Immature natural killer cell (primary cell): ENCODE measurements around the gene NOS3. TPM values are rescaled to one million over a fixed set of nuclear protein-coding genes. Genes with fewer than 3 reads are reported as not detected.
A peak's percentile ranks its signal among the peaks of the same experiment; 100 is the strongest.
"Not testable (repeated sequence)": the region's sequence is repeated elsewhere in the genome, so short reads cannot be mapped to it uniquely, and the experiment has no call there.

ENCODE experiments used
- DNase-seq, 3 donors: peaks; one replicate each; pipeline ENCODE4 v3.0.0; 2022; ENCODE audit warnings: mixed read lengths in 1 of 3
- H3K27ac Mint-ChIP-seq, 6 donors: one replicate each; pipeline ENCODE4 v1.8.0; 2020; ENCODE audit warnings: mixed read lengths in 6 of 6, mild to moderate bottlenecking in 5 of 6, inconsistent platforms in 4 of 6, moderate library complexity in 3 of 6
- H3K27me3 Mint-ChIP-seq, 3 donors: one replicate each; pipeline ENCODE4 v1.8.0; 2020 to 2021; ENCODE audit warnings: low read depth in 3 of 3, mild to moderate bottlenecking in 3 of 3, mixed read lengths in 3 of 3, moderate library complexity in 3 of 3, inconsistent platforms in 1 of 3
- H3K36me3 Mint-ChIP-seq, 3 donors: one replicate each; pipeline ENCODE4 v1.8.0; 2020; ENCODE audit warnings: mixed read lengths in 3 of 3, inconsistent platforms in 2 of 3, mild to moderate bottlenecking in 2 of 3
- H3K4me1 Mint-ChIP-seq, 2 donors: one replicate each; pipeline ENCODE4 v1.8.0; 2020; ENCODE audit warnings: inconsistent platforms in 2 of 2, mild to moderate bottlenecking in 2 of 2, mixed read lengths in 2 of 2, moderate library complexity in 1 of 2
- H3K4me3 Mint-ChIP-seq, 5 donors: one replicate each; pipeline ENCODE4 v1.8.0; 2020; ENCODE audit warnings: mild to moderate bottlenecking in 5 of 5, mixed read lengths in 5 of 5, inconsistent platforms in 3 of 5, moderate library complexity in 3 of 5
- H3K9me3 Mint-ChIP-seq, 6 donors: one replicate each; pipeline ENCODE4 v1.8.0; 2020; ENCODE audit warnings: mild to moderate bottlenecking in 6 of 6, mixed read lengths in 6 of 6, inconsistent platforms in 4 of 6, moderate library complexity in 3 of 6
- polyA plus RNA-seq, 3 donors: library from polyadenylated mRNA; unstranded; fragments of 300-500 nt; fragmentation: Illumina TruSeq; gene quantifications; one replicate each; pipeline ENCODE4 v1.2.3, GENCODE V29; 2021

NOS3 gene
- polyA plus RNA-seq, 3 donors from 2014 or later, result 0.21 to 4.9 (median 2.4) TPM

DNA sequence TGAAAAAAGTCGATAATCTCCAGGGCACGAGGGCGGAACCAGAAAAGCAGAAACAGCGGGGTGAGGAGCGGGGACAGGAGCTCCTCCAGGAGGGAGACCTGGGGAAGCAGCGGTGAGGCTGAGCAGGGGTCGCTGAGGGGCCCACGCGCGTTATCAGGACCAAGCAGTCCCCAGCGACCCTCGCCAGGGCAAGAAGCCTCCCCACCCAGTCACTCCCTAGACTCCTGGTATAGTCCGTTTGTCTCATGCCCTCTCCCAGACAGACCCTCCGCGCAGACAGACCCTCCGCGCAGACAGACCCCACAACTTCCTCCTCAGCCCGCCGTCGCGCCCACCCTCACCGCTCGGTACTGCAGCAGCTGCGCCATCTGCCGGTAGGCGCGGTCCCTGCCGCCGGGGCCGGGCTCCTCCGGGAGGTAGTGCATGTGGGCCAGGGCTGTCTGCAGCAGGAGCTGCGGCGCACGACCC is 27.2 kb downstream of the NOS3 start:
- H3K4me1 Mint-ChIP-seq, result peaks cover 43 to 49% of the 10 kb centered on the region in 2 donors
- peak; percentile 74 to 76 (median 76) for DNase-seq
- peaks cover 27 to 36% (median 28%) of the 10 kb centered on the region in 3 donors for H3K27me3 Mint-ChIP-seq
- H3K27ac Mint-ChIP-seq, result peak overlapping the region in 5 of 6 donors; percentile 39 to 86 (median 82)
- H3K4me3 Mint-ChIP-seq, result peak overlapping the region; percentile 71 to 85 (median 84)
- no peaks in the 10 kb centered on the region for H3K36me3 Mint-ChIP-seq
- peaks cover 0 to 2% (median 0%) of the 10 kb centered on the region in 6 donors for H3K9me3 Mint-ChIP-seq

DNA sequence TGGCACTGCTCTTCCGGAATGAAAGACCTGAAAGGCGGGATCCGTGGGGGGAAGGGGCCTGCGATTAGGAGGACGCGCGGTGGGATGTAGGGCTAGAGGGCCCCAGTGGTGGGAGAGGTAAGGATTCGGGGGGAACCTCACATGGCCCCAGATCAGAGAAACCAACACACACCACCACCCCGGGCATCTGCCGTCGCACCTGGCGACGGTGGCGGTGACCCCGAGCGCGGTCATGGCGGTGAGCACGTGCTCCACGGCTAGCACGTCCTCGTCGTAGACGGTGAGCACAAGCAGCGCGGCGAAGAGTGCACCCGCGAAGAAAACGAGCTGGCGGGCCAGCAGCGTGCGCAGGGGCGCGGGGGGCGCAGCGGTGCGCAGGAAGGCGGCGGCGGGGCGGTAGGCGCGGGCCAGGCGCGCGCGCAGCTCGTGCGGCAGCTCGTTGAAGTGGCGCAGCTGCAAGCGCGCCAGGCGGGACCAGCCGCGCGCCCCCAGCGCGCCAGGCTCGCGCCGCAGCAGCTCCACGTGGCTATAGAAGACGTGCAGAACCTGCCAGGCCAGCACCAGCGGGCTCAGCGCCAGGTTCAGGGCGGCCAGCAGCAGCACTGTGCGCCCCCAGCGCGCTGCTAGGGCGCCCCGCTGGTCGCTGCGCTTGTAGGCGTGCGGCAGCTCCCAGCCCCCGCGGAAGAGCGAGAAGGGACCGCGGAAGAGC is 27.8 kb downstream of the NOS3 start:
- peaks cover 23 to 33% (median 27%) of the 10 kb centered on the region in 3 donors for H3K27me3 Mint-ChIP-seq
- peak in 2 of 3 donors; percentile 50 to 52 for DNase-seq
- H3K36me3 Mint-ChIP-seq, result no peaks in the 10 kb centered on the region
- peaks cover 40 to 47% of the 10 kb centered on the region in 2 donors for H3K4me1 Mint-ChIP-seq
- peaks cover 0 to 1% (median 0%) of the 10 kb centered on the region in 6 donors for H3K9me3 Mint-ChIP-seq
- peak overlapping the region in 5 of 6 donors; percentile 39 to 86 (median 82) for H3K27ac Mint-ChIP-seq
- H3K4me3 Mint-ChIP-seq, result peak overlapping the region; percentile 74 to 85 (median 84)

DNA sequence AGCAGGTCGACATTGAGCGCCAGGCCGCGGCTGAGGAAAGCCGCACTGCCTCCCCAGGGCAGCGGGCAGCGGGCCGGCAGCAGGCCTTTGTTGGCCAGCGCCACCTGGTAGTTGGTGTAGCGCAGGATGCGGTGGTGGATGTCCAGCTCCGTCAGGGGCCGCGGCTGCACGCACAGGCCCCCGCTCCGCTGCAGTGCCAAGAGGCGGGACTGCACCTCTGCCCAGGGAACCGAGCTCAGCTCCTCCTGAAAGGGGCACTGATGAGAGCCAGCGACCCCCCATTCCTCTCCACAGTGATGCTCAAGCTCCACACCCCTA is 28.3 kb downstream of the NOS3 start:
- Mint-ChIP-seq H3K4me1 (peaks cover 35 to 42% of the 10 kb centered on the region in 2 donors), H3K36me3 (no peaks in the 10 kb centered on the region), H3K27ac (peak overlapping the region in 1 of 6 donors; percentile 5), H3K4me3 (peak overlapping the region; percentile 74 to 84 (median 76)), H3K9me3 (no peaks in the 10 kb centered on the region), H3K27me3 (peaks cover 17 to 28% (median 23%) of the 10 kb centered on the region in 3 donors)
- no peak for DNase-seq

DNA sequence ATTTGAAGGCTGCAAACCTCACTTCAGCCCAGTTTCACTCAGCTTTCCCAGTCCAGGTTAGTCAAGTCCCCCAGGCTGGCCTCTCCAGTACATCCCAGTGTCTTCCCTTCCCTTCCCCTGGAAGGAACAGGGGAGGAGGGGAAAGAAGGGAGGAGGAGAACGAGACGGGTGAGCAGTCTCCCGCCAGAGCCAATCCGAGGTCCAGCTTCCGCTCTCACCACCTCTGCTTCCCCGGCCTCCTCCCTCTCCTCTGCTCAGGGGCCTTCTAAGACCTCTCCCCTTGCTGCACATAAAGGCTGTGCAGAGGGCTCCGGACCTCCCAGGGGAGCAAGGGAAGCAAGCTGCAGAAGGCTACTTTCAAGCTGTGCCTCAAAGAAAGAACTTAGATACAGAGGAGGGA is 29.4 kb downstream of the NOS3 start:
- Mint-ChIP-seq H3K36me3 (no peaks in the 10 kb centered on the region), H3K27ac (peak overlapping the region in 1 of 6 donors; percentile 34), H3K27me3 (peaks cover 11 to 21% (median 18%) of the 10 kb centered on the region in 3 donors), H3K4me3 (peak overlapping the region in 1 of 5 donors; percentile 13), H3K9me3 (no peaks in the 10 kb centered on the region), H3K4me1 (peaks cover 23 to 30% of the 10 kb centered on the region in 2 donors)
- DNase-seq, result no peak

DNA sequence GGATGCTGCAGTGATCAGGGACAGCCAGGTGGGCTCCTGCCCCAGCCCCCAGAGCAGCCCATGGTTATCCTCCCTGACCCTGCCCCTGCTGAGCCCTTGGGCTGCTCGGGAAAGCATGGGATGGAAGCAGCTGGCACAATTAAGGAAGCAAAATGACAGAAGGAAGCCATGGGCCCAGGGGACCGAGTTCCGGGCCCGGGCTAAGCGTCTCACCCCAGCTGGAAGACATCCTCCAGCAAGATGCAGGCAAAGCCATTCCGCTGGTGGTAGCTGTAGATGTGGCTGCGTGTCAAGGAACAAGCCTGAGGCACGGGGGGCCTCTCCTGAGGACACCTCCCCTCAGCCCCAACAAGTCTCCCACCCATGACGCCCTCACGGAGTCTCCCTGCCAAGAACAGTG is 32.4 kb downstream of the NOS3 start:
- Mint-ChIP-seq H3K9me3 (no peaks in the 10 kb centered on the region), H3K36me3 (no peaks in the 10 kb centered on the region), H3K4me1 (peaks cover 19 to 24% of the 10 kb centered on the region in 2 donors), H3K27ac (no peak overlapping the region), H3K27me3 (peaks cover 10 to 18% (median 17%) of the 10 kb centered on the region in 3 donors), H3K4me3 (no peak overlapping the region)
- DNase-seq, result no peak

DNA sequence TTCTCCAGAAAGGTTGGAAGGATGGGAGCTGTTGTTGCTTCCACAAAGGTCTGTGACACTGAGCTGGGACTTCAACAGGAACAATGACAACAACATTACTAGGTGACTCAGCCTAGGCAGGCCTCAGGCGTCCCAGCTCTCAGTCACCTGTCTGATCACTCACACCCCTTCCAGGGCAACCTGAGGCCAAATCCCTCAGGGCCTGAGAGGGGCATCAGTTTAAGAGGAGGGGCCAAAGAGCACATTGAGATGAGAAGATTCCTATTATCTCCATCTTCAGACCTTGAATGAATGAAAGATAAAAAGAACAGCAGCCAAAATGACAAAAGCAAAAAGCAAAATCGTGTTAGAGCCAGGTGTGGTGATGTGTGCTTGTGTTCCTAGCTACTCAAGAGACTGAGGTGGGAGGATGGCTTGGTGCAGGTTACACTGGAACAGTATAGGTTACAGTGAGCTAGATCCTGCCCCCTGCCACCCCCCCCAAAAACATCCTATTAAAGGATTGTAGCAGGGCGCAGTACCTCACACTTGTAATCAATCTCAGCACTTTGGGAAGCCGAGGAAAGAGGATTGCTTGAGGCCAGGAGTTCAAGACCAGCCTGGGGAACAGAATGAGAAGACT is 33.7 kb downstream of the NOS3 start, which contains the start of gene ATG9B:
TSS of gene ATG9B (minus strand) at position 60 of the 622 bp plus-strand sequence. CDS start 71 bp downstream, outside the sequence.
- peaks cover 19 to 20% of the 10 kb centered on the region in 2 donors for H3K4me1 Mint-ChIP-seq
- peak within 1 kb of the TSS in 3 of 6 donors; percentile 50 to 85 (median 54) for H3K27ac Mint-ChIP-seq
- H3K36me3 Mint-ChIP-seq, result peaks cover 2 to 3% (median 3%) of the 10 kb centered on the region in 3 donors
- H3K4me3 Mint-ChIP-seq, result no peak within 1 kb of the TSS
- no peaks in the 10 kb centered on the region for H3K9me3 Mint-ChIP-seq
- no peak for DNase-seq
- peaks cover 10 to 16% (median 15%) of the 10 kb centered on the region in 3 donors for H3K27me3 Mint-ChIP-seq

DNA sequence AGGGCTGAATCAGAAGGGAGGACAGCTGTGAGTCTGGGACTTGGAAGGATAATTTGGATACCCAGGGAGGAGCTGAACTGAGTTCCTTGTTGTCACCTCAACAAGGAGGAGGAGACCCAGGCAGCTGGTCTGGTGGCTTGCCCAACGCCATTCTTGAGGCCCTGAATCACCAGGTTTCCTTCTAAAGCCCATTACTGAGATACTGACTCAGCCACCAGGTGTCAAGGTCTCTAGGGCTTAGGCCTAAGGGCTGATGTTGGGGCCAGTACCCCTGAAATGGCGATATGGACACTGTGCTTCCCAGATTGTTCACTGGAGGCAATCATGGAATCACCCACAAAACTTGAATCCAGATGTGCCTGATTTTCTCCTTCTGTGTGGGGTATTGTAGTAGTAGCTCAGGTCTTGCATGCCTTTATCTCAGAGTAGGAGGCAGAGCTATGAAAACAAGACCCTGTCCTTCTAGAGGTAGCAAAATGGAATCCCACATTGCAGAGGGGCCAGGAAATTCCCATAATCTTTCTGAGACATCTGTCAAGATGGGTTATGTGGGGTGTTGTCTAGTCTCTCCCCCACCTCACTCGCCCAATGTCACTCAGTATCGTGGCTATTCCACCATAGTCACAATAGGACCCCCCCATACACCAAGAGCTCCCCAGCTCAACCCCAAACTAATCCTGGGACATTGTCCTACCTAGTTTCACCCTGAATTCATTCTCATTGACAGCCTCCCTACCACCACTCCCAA is 35.3 kb downstream of the NOS3 start:
- peak overlapping the region in 5 of 6 donors; percentile 22 to 99 (median 98) for H3K27ac Mint-ChIP-seq
- peak overlapping the region in 1 of 5 donors; percentile 13 for H3K4me3 Mint-ChIP-seq

DNA sequence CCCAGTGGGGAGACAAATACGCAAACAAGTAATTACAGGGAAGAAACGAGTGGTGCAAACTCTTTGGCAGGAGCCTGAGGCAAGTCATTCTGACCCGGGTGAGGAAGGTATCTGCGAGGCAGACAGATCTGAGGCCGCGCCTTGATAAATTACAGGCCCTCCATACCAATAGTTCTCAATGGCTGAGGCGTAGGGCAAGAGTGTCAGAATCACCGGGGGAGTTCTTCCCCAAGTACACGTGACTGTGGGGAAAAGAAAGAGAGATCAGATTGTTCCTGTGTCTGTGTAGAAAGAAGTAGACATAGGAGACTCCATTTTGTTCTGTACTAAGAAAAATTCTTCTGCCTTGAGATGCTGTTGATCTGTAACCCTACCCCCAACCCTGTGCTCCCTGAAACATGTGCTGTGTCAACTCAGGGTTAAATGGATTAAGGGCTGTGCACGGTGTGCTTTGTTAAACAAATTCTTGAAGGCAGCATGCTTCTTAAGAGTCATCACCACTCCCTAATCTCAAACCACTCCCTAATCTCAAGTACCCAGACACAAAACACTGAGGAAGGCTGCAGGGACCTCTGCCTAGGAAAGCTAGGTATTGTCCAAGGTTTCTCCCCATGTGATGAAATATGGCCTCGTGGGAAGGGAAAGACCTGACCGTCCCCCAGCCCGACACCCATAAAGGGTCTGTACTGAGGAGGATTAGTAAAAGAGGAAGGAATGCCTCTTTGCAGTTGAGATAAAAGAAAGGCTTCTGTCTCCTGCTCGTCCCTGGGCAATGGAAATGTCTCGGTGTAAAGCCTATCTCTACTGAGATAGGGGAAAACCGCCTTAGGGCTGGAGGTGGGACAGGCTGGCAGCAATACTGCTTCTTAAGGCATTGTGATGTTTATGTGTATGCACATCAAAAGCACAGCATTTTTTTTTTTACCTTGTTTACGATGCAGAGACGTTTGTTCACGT is 36.2 kb downstream of the NOS3 start:
- not testable (repeated sequence) for H3K9me3 Mint-ChIP-seq, DNase-seq, H3K36me3 Mint-ChIP-seq
- H3K27ac Mint-ChIP-seq, result peak overlapping the region; percentile 97 to 99 (median 98)
- H3K27me3 Mint-ChIP-seq, result peaks cover 8 to 12% (median 10%) of the 10 kb centered on the region in 3 donors
- H3K4me3 Mint-ChIP-seq, result peak overlapping the region; percentile 94 to 97 (median 95)
- peaks cover 22 to 23% of the 10 kb centered on the region in 2 donors for H3K4me1 Mint-ChIP-seq

More for the DNA sequence above, 35.3 kb downstream of the NOS3 start:
- peaks cover 10 to 11% (median 10%) of the 10 kb centered on the region in 3 donors for H3K27me3 Mint-ChIP-seq
- H3K4me1 Mint-ChIP-seq, result peaks cover 22 to 23% of the 10 kb centered on the region in 2 donors
- DNase-seq, result no peak
- H3K9me3 Mint-ChIP-seq, result no peaks in the 10 kb centered on the region
- H3K36me3 Mint-ChIP-seq, result peaks cover 2 to 6% (median 3%) of the 10 kb centered on the region in 3 donors

DNA sequence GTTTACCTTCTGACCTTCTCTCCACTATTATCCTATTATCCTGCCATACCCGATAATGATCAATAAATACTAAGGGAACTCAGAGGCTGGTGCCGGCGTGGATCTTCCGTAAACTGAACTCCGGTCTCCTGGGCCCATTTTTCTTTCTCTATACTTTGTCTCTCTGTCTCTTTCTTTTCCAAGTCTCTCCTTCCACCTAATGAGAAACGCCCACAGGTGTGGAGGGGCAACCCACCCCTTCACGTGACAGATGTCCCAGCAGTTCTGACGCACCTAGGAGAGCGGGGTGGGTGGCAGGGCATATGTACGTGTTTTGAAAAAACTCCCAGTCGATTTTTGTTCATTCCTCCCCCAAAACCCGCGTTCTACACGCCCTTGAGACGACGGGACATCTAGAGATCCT is 36.9 kb downstream of the NOS3 start:
- Mint-ChIP-seq H3K4me1 (peaks cover 22 to 23% of the 10 kb centered on the region in 2 donors), H3K27ac (peak overlapping the region; percentile 97 to 99 (median 98))
- not testable (repeated sequence) for DNase-seq

DNA sequence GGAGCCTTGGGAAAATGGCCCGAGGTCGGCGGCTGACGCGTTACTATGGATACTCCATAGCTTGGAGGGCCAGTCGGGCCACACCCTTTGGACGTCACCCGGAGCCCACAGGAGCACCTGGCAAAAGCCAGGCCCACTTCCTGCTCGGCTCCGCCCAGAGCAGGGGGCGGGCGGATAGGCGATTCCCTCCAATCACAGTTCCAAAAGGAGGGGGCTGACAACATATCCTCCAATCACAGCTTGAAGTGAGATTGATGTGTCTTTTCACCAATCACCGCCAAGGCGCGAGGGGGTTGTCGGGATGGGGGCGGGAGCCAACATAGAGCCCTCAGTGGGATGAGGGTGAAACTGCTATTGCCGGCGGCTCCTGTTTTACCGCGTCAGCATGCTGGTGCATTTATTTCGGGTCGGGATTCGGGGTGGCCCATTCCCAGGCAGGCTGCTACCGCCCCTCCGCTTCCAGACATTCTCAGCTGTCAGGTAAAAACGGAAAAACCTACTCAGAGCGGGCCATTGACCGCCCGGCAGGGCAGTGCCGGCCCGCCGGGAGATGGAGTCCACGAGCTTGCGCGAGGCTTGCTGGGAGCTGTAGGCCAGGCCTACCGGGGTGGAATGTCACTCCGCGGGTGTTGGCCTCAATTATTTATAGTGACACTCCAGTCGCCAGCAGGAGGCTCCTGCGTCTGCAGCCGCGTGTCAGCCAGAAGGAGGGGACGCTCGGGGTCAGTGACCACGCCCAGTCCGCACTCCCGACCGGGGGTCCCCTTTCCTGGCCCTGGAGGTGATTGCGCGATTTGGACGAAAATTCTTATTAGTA is 37.5 kb downstream of the NOS3 start, which contains the start of gene ABCB8:
TSS of gene ABCB8 (plus strand) at position 320 of the 817 bp plus-strand sequence. CDS start at position 386, 66 bp downstream.
- H3K9me3 Mint-ChIP-seq, result no peaks in the 10 kb centered on the region
- H3K4me3 Mint-ChIP-seq, result peak within 1 kb of the TSS; percentile 94 to 97 (median 95)
- peak; percentile 99 for DNase-seq
- H3K36me3 Mint-ChIP-seq, result peaks cover 2 to 6% (median 3%) of the 10 kb centered on the region in 3 donors
- peak within 1 kb of the TSS; percentile 97 to 99 (median 98) for H3K27ac Mint-ChIP-seq
- H3K4me1 Mint-ChIP-seq, result peaks cover 22 to 23% of the 10 kb centered on the region in 2 donors
- H3K27me3 Mint-ChIP-seq, result peaks cover 7 to 12% (median 10%) of the 10 kb centered on the region in 3 donors

More for the DNA sequence above, 36.9 kb downstream of the NOS3 start:
- not testable (repeated sequence) for H3K9me3 Mint-ChIP-seq, H3K36me3 Mint-ChIP-seq
- Mint-ChIP-seq H3K27me3 (peaks cover 7 to 12% (median 10%) of the 10 kb centered on the region in 3 donors), H3K4me3 (peak overlapping the region; percentile 94 to 97 (median 95))

DNA sequence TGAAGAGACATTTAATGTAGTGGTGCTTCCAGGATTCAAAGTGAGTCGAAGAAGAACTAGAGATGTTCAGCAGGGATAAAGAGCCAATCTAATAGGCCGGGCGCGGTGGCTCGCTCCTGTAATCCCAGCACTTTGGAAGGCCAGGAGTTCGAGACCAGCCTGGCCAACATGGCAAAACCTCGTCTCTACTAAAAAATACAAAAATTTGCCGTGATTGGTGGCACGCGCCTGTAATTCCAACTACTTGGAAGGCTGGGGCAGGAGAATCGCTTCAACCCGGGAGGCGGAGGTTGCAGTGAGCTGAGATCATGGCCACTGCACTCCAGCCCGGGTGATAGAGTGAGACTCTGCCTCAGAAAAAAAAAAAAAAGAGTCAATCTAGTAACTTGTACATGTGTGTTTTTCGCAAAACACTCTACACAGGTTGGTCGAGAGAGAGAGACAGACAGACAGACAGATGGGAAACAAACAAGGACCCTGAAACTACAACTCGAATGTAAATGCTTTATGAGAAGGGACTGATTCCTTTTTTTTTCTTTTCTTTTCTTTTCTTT is 38.2 kb downstream of the NOS3 start:
- Mint-ChIP-seq H3K27ac (peak overlapping the region; percentile 97 to 99 (median 98)), H3K27me3 (peaks cover 7 to 12% (median 10%) of the 10 kb centered on the region in 3 donors), H3K4me3 (peak overlapping the region; percentile 94 to 97 (median 95)), H3K4me1 (peaks cover 22 to 23% of the 10 kb centered on the region in 2 donors), H3K36me3 (peaks cover 2 to 6% (median 3%) of the 10 kb centered on the region in 3 donors), H3K9me3 (no peaks in the 10 kb centered on the region)
- DNase-seq, result no peak
